Neural cell (in vitro differentiated cells): ENCODE measurements around the gene TMEM119. TPM values are rescaled to one million over a fixed set of nuclear protein-coding genes. Genes with fewer than 3 reads are reported as not detected.

ENCODE experiments used
- H2AFZ ChIP-seq: fragments of 200-600, 300-800 bp; sonication (generic), shearing (Covaris generic); 2 replicates; pipeline ENCODE4 v1.6.0; 2014; ENCODE audit warnings: low read depth, mild to moderate bottlenecking, antibody characterized with exemption, low read length, moderate library complexity
- H3F3A ChIP-seq: fragments of 200-600 bp; shearing (Covaris generic); 2 replicates; pipeline ENCODE4 v1.6.1; 2016; ENCODE audit warnings: mild to moderate bottlenecking, moderate library complexity, mixed read lengths, antibody characterized with exemption, low read length; ENCODE audit not compliant: insufficient read depth, poor library complexity, severe bottlenecking
- H3K27ac ChIP-seq: fragments of 200-600, 300-800 bp; sonication (generic), shearing (Covaris generic); 2 replicates; pipeline ENCODE4 v1.5.1; 2014; ENCODE audit warnings: mild to moderate bottlenecking, low read length, moderate library complexity
- H3K27me3 ChIP-seq: fragments of 300-800, 200-600 bp; sonication (generic), shearing (Covaris generic); 2 replicates; pipeline ENCODE4 v1.6.0; 2014; ENCODE audit warnings: mild to moderate bottlenecking, low read depth, low read length, moderate library complexity; ENCODE audit not compliant: insufficient read depth
- H3K36me3 ChIP-seq: fragments of 300-800, 200-600 bp; sonication (generic), shearing (Covaris generic); 2 replicates; pipeline ENCODE4 v1.5.1; 2014; ENCODE audit warnings: mild to moderate bottlenecking, antibody characterized with exemption, low read length, moderate library complexity; ENCODE audit not compliant: insufficient read depth
- H3K4me2 ChIP-seq: fragments of 300-800, 200-600 bp; sonication (generic), shearing (Covaris generic); 2 replicates; pipeline ENCODE4 v1.6.0; 2014; ENCODE audit warnings: mild to moderate bottlenecking, low read length
- H3K4me3 ChIP-seq: fragments of 300-800, 200-600 bp; sonication (generic), shearing (Covaris generic); 2 replicates; pipeline ENCODE4 v1.5.1; 2014; ENCODE audit warnings: mild to moderate bottlenecking, low read length, moderate library complexity
- H3K79me2 ChIP-seq: fragments of 200-600 bp; shearing (Covaris generic); replicated peaks from 2 replicates; pipeline ENCODE4 v1.6.0; 2014; ENCODE audit warnings: mild to moderate bottlenecking, low read length, moderate library complexity; ENCODE audit not compliant: insufficient read depth
- H3K9ac ChIP-seq: fragments of 300-800, 200-600 bp; sonication (generic), shearing (Covaris generic); 2 replicates; pipeline ENCODE4 v1.6.1; 2016; ENCODE audit warnings: mild to moderate bottlenecking, low read length, mixed read lengths
- H3K9me2 ChIP-seq: fragments of 200-600 bp; shearing (Covaris generic); 2 replicates; pipeline ENCODE4 v1.6.1; 2016; ENCODE audit warnings: mild to moderate bottlenecking, low read length, mixed read lengths; ENCODE audit not compliant: insufficient read depth
- H3K9me3 ChIP-seq: fragments of 200-600, 300-800 bp; sonication (generic), shearing (Covaris generic); 2 replicates; pipeline ENCODE4 v1.6.1; 2016; ENCODE audit warnings: mild to moderate bottlenecking, mixed run types, low read length, moderate library complexity, mixed read lengths
- H4K20me1 ChIP-seq: fragments of 200-600 bp; shearing (Covaris generic); 2 replicates; pipeline ENCODE4 v1.6.1; 2016; ENCODE audit warnings: mild to moderate bottlenecking, mixed run types; ENCODE audit not compliant: insufficient read depth
- CTCF ChIP-seq: fragments of 450-650 bp; IDR thresholded peaks from 2 replicates; pipeline ENCODE4 v1.5.1; 2014; ENCODE audit warnings: antibody characterized with exemption, mild to moderate bottlenecking, moderate library complexity; ENCODE audit not compliant: poor library complexity, severe bottlenecking
- EP300 ChIP-seq: fragments of 450-650 bp; conservative IDR thresholded peaks from 2 replicates; pipeline ENCODE4 v1.6.1; 2014; ENCODE audit warnings: antibody characterized with exemption, mild to moderate bottlenecking, moderate library complexity; ENCODE audit not compliant: poor library complexity, severe bottlenecking
- EZH2 ChIP-seq: fragments of 200-600, 300-800 bp; shearing (Covaris generic), sonication (generic); IDR thresholded peaks from 2 replicates; pipeline ENCODE4 v1.6.1; 2014; ENCODE audit warnings: antibody characterized with exemption, low read length, borderline replicate concordance, mild to moderate bottlenecking; ENCODE audit not compliant: insufficient read depth, poor library complexity, severe bottlenecking
- RAD21 ChIP-seq: fragments of 450-650 bp; conservative IDR thresholded peaks from 2 replicates; pipeline ENCODE4 v1.6.1; 2014; ENCODE audit warnings: antibody characterized with exemption, mild to moderate bottlenecking, moderate library complexity
- REST ChIP-seq: IDR thresholded peaks from 2 replicates; pipeline ENCODE4 v1.6.1; 2012; ENCODE audit warnings: borderline replicate concordance
- SMC3 ChIP-seq: fragments of 450-650 bp; conservative IDR thresholded peaks from 2 replicates; pipeline ENCODE4 v1.6.1; 2014; ENCODE audit warnings: antibody characterized with exemption, mild to moderate bottlenecking, moderate library complexity; ENCODE audit not compliant: poor library complexity
- TAF1 ChIP-seq: IDR thresholded peaks from 2 replicates; pipeline ENCODE4 v1.6.1; 2012; ENCODE audit warnings: low read depth
- polyA plus RNA-seq: library from polyadenylated mRNA; depleted of rRNA; stranded (reverse); fragments of >200 nt; gene quantifications from 2 replicates; pipeline ENCODE4 v1.2.3, GENCODE V29; 2014

Gene TMEM119
- polyA plus RNA-seq, 1 donor from 2014 or later, result not detected

GRCh38 chr12:108567406-108568337 is 30.2 kb downstream of the TMEM119 start:
- TF ChIP-seq EZH2 (no peak), EP300 (no peak), SMC3 (no peak)
- H3K4me2 ChIP-seq, result no peak overlapping the region

GRCh38 chr12:108566452-108566851 is 31.4 kb downstream of the TMEM119 start:
- no peaks in the 10 kb centered on the region for H4K20me1 ChIP-seq
- H3F3A ChIP-seq, result peaks cover 3% of the 10 kb centered on the region
- no peak overlapping the region for H3K27ac ChIP-seq
- H3K4me3 ChIP-seq, result no peak overlapping the region
- no peak for TF ChIP-seq RAD21
- TF ChIP-seq CTCF, result no peak
- H3K9ac ChIP-seq, result no peak overlapping the region
- H3K79me2 ChIP-seq, result peaks cover 10% of the 10 kb centered on the region
- no peak overlapping the region for H2AFZ ChIP-seq
- H3K27me3 ChIP-seq, result no peaks in the 10 kb centered on the region
- H3K9me2 ChIP-seq, result no peaks in the 10 kb centered on the region
- no peak overlapping the region for H3K4me2 ChIP-seq
- H3K9me3 ChIP-seq, result no peaks in the 10 kb centered on the region
- peaks cover 3% of the 10 kb centered on the region for H3K36me3 ChIP-seq

More at GRCh38 chr12:108567406-108568337, 30.2 kb downstream of the TMEM119 start:
- H3K36me3 ChIP-seq, result peaks cover 3% of the 10 kb centered on the region
- no peak overlapping the region for H3K4me3 ChIP-seq
- H3F3A ChIP-seq, result no peaks in the 10 kb centered on the region
- no peaks in the 10 kb centered on the region for H3K9me3 ChIP-seq
- no peaks in the 10 kb centered on the region for H4K20me1 ChIP-seq
- H3K9me2 ChIP-seq, result no peaks in the 10 kb centered on the region
- no peak overlapping the region for H2AFZ ChIP-seq
- H3K27ac ChIP-seq, result no peak overlapping the region
- H3K79me2 ChIP-seq, result peaks cover 10% of the 10 kb centered on the region
- H3K9ac ChIP-seq, result no peak overlapping the region
- H3K27me3 ChIP-seq, result no peaks in the 10 kb centered on the region

GRCh38 chr12:108565976-108566375 is 31.9 kb downstream of the TMEM119 start:
- H3K27ac ChIP-seq, result no peak overlapping the region
- peaks cover 3% of the 10 kb centered on the region for H3K36me3 ChIP-seq
- TF ChIP-seq TAF1, result no peak
- TF ChIP-seq REST, result no peak
- H2AFZ ChIP-seq, result no peak overlapping the region
- no peak overlapping the region for H3K4me3 ChIP-seq
- H4K20me1 ChIP-seq, result no peaks in the 10 kb centered on the region
- peaks cover 3% of the 10 kb centered on the region for H3F3A ChIP-seq
- H3K9ac ChIP-seq, result no peak overlapping the region
- no peaks in the 10 kb centered on the region for H3K9me2 ChIP-seq
- H3K79me2 ChIP-seq, result peaks cover 10% of the 10 kb centered on the region
- no peaks in the 10 kb centered on the region for H3K27me3 ChIP-seq
- no peaks in the 10 kb centered on the region for H3K9me3 ChIP-seq
- H3K4me2 ChIP-seq, result no peak overlapping the region
